ENCODE measurements around the gene CADPS2. TPM values are rescaled to one million over a fixed set of nuclear protein-coding genes. Genes with fewer than 3 reads are reported as not detected.

The CADPS2 gene
- polyA plus RNA-seq, 1 donor (not counting 4 experiments of a cell fraction or from before 2014, with no cell fraction given): 0.35 TPM

DNA sequence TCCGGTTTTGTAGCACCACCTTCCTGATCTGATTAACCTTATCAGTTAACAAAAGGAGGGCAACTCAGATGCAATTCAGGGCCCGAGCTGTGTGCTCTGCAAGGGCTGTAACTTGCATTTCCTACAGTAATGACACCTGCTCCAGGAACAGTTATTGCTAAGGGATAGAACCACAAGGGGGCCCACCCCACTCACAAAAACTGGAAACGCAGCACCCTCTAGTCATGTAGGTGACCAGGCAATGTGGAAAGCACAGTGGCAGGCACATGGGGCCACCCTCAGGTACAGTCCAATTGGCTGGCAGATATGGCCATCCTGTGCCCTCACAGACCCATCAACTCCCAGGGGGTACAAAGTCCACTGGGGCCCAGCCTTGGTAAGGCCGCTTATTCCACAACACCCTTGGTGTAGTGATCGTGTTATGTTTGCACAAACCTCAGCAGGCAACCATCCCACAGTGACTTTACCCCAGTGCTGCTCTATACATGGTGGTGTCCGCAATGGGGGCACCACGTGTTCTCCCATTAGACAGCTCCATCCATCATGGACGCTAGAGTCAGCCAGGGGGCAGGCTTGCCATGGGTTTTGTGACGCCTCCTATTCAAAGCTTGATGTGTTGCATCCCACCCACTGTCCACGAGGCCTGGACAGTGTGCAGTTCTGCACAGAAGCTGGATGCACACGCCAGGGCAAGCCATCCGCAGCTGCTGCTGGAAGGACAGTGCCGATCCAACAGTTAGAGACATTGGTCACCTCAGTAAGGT, 196.7 kb downstream of the CADPS2 start:
- Histone ChIP-seq H3K79me2 (ENCODE audit: control insufficient read depth, insufficient read depth, low read length) (no peaks in the 10 kb centered on the region), H3K9me1 (ENCODE audit: control insufficient read depth, extremely low read depth, insufficient read depth, low read length) (no peaks in the 10 kb centered on the region), H2AFZ (ENCODE audit: control insufficient read depth, low read length) (no peak overlapping the region), H3K9me3 (ENCODE audit: control insufficient read depth, low read depth, low read length) (peaks cover 2% of the 10 kb centered on the region), H3K4me1 (ENCODE audit: control insufficient read depth, extremely low read depth, insufficient read depth, low read length) (no peaks in the 10 kb centered on the region), H3K9ac (ENCODE audit: control insufficient read depth, extremely low read depth, insufficient read depth, low read length) (no peak overlapping the region), H4K20me1 (ENCODE audit: control insufficient read depth, extremely low read depth, insufficient read depth, low read length) (no peaks in the 10 kb centered on the region), H3K4me2 (ENCODE audit: control insufficient read depth, extremely low read depth, insufficient read depth, low read depth, low read length) (no peak overlapping the region), H3K27me3 (ENCODE audit: control insufficient read depth, extremely low read depth, insufficient read depth, low read length) (no peaks in the 10 kb centered on the region), H3K36me3 (ENCODE audit: control insufficient read depth in 2 of 2, extremely low read depth in 1 of 2, insufficient read depth in 2 of 2, low read length in 2 of 2) (no peaks in the 10 kb centered on the region), H3K27ac (ENCODE audit: control insufficient read depth, insufficient read depth, low read length) (no peak overlapping the region), H3K4me3 (ENCODE audit: control insufficient read depth in 2 of 3, extremely low read depth in 1 of 3, insufficient read depth in 2 of 3, low read depth in 1 of 3, low read length in 3 of 3) (no peak overlapping the region)
- DNase-seq (ENCODE audit: low read depth, low spot score) (no peak), FAIRE-seq (no peak)
- TF ChIP-seq EZH2 (IDR thresholded peaks at IDR 0.05; ENCODE audit: low read length): no peak
- TF ChIP-seq, protein P1, sequence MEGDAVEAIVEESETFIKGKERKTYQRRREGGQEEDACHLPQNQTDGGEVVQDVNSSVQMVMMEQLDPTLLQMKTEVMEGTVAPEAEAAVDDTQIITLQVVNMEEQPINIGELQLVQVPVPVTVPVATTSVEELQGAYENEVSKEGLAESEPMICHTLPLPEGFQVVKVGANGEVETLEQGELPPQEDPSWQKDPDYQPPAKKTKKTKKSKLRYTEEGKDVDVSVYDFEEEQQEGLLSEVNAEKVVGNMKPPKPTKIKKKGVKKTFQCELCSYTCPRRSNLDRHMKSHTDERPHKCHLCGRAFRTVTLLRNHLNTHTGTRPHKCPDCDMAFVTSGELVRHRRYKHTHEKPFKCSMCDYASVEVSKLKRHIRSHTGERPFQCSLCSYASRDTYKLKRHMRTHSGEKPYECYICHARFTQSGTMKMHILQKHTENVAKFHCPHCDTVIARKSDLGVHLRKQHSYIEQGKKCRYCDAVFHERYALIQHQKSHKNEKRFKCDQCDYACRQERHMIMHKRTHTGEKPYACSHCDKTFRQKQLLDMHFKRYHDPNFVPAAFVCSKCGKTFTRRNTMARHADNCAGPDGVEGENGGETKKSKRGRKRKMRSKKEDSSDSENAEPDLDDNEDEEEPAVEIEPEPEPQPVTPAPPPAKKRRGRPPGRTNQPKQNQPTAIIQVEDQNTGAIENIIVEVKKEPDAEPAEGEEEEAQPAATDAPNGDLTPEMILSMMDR (optimal IDR thresholded peaks at IDR 0.05 in 1 of 3, IDR thresholded peaks at IDR 0.05 in 1 of 3, conservative IDR thresholded peaks at IDR 0.05 in 1 of 3; ENCODE audit: extremely low read depth in 1 of 3, insufficient read depth in 2 of 3, low read length in 3 of 3): no peak
- dilution Hi-C loops (cut with MboI; ENCODE audit: extremely low pct_ligation_motif_present, low sequenced_read_pairs): no loop called here

GRCh38 chr7:122688400-122688998, 197.8 kb downstream of the CADPS2 start:
- no peaks in the 10 kb centered on the region for H3K79me2 ChIP-seq (ENCODE audit: control insufficient read depth, insufficient read depth, low read length)
- H3K4me1 ChIP-seq (ENCODE audit: control insufficient read depth, extremely low read depth, insufficient read depth, low read length): no peaks in the 10 kb centered on the region
- no peak overlapping the region for H3K9ac ChIP-seq (ENCODE audit: control insufficient read depth, extremely low read depth, insufficient read depth, low read length)
- peaks cover 2% of the 10 kb centered on the region for H3K9me3 ChIP-seq (ENCODE audit: control insufficient read depth, low read depth, low read length)
- no peaks in the 10 kb centered on the region for H4K20me1 ChIP-seq (ENCODE audit: control insufficient read depth, extremely low read depth, insufficient read depth, low read length)
- H3K4me2 ChIP-seq (ENCODE audit: control insufficient read depth, extremely low read depth, insufficient read depth, low read depth, low read length): no peak overlapping the region
- no peak overlapping the region for H2AFZ ChIP-seq (ENCODE audit: control insufficient read depth, low read length)
- DNase-seq (ENCODE audit: low read depth, low spot score) (no peak), FAIRE-seq (no peak)
- H3K36me3 ChIP-seq (ENCODE audit: control insufficient read depth in 2 of 2, extremely low read depth in 1 of 2, insufficient read depth in 2 of 2, low read length in 2 of 2): no peaks in the 10 kb centered on the region
- H3K4me3 ChIP-seq (ENCODE audit: control insufficient read depth in 2 of 3, extremely low read depth in 1 of 3, insufficient read depth in 2 of 3, low read depth in 1 of 3, low read length in 3 of 3): no peak overlapping the region
- dilution Hi-C loops (cut with MboI; ENCODE audit: extremely low pct_ligation_motif_present, low sequenced_read_pairs): no loop called here
- no peak for TF ChIP-seq EZH2 (IDR thresholded peaks at IDR 0.05; ENCODE audit: low read length)
- TF ChIP-seq, protein P1 (optimal IDR thresholded peaks at IDR 0.05 in 1 of 3, IDR thresholded peaks at IDR 0.05 in 1 of 3, conservative IDR thresholded peaks at IDR 0.05 in 1 of 3; ENCODE audit: extremely low read depth in 1 of 3, insufficient read depth in 2 of 3, low read length in 3 of 3): no peak
- no peaks in the 10 kb centered on the region for H3K9me1 ChIP-seq (ENCODE audit: control insufficient read depth, extremely low read depth, insufficient read depth, low read length)
- H3K27ac ChIP-seq (ENCODE audit: control insufficient read depth, insufficient read depth, low read length): no peak overlapping the region
- no peaks in the 10 kb centered on the region for H3K27me3 ChIP-seq (ENCODE audit: control insufficient read depth, extremely low read depth, insufficient read depth, low read length)

All from keratinocyte (primary cell).